ENCODE measurements around the gene SLC37A3.
A peak's percentile ranks its signal among the peaks of the same experiment; 100 is the strongest.

- TF ChIP-seq CTCF (IDR thresholded peaks at IDR 0.05; ENCODE audit: low read depth, low read length, missing input control) (peak; percentile 40), REST (IDR thresholded peaks at IDR 0.05) (no peak), RAD21 (IDR thresholded peaks at IDR 0.05) (peak; percentile 69 to 79)
Measured at GRCh38 chr7:140342727-140343514, 55.4 kb downstream of the SLC37A3 start.
